GM12878 (cell line): ENCODE data around the gene MYO18B. TPM values are rescaled to one million over a fixed set of nuclear protein-coding genes. Genes with fewer than 3 reads are reported as not detected.

Experiments
- ATAC-seq: fragments of 200-7000 bp; cut with Tn5 transposase; 3 replicates; pipeline ENCODE4 v1.9.1; 2020; ENCODE audit warnings: mild to moderate bottlenecking, moderate library complexity
- BruUV-seq: library from RNA; stranded (reverse); fragments of 400-500 nt; replicated peaks from 2 replicates; lab custom pipeline; 2021; lab: Mats Ljungman, UMichigan
- CTCF ChIA-PET: fragments of 300-600 bp; sonication (Branson Sonifier 250); formaldehyde crosslinking; extraction: SDS; loops from one replicate; lab custom pipeline; 2021; ENCODE audit warnings: inconsistent platforms; lab: Yijun Ruan, JAX
- POLR2A ChIA-PET: fragments of 350-600 bp; formaldehyde crosslinking; extraction: SDS; loops from one replicate; lab custom pipeline; 2021; ENCODE audit warnings: inconsistent platforms; lab: Charles Lee
- RAD21 ChIA-PET: fragments of 300-600 bp; sonication (Branson Sonifier 250); formaldehyde crosslinking; loops from one replicate; lab custom pipeline; 2023; ENCODE audit warnings: antibody characterized with exemption; ENCODE audit not compliant: unreplicated experiment; lab: Charles Lee
- SMC1A ChIA-PET: fragments of 300-600 bp; sonication (Branson Sonifier 250); formaldehyde crosslinking; loops from one replicate; lab custom pipeline; 2023; ENCODE audit not compliant: unreplicated experiment, uncharacterized antibody; lab: Charles Lee
- DNase-seq: peaks from one replicate; pipeline ENCODE4 v3.0.0-alpha.2; 2011; ENCODE audit warnings: low read depth, low spot score
- FAIRE-seq: peaks from 3 replicates; lab custom pipeline; 2011; peaks lifted over from hg19 to GRCh38; lab: Jason Lieb, UNC
- H2AFZ ChIP-seq: 2 replicates; pipeline ENCODE4 v1.6.0; 2011; ENCODE audit warnings: low read depth, low read length, control low read depth; ENCODE audit not compliant: control insufficient read depth
- H3K27ac ChIP-seq: 2 replicates; pipeline ENCODE4 v1.5.1; 2011; ENCODE audit warnings: control low read depth; ENCODE audit not compliant: control insufficient read depth, insufficient read depth
- H3K27me3 ChIP-seq, 2 experiments: replicated peaks in 1 of 2; 2 replicates each; pipeline versions ENCODE4 v1.6.0 to v1.6.1; 2011; ENCODE audit warnings: low read length in 1 of 2; ENCODE audit not compliant: control insufficient read depth in 2 of 2, insufficient read depth in 2 of 2
- H3K36me3 ChIP-seq, 2 experiments: 2 replicates each; pipeline ENCODE4 v1.5.1; 2011; ENCODE audit warnings: low read length in 1 of 2; ENCODE audit not compliant: control insufficient read depth in 2 of 2, insufficient read depth in 2 of 2
- H3K4me1 ChIP-seq: 2 replicates; pipeline ENCODE4 v1.6.1; 2011; ENCODE audit warnings: mild to moderate bottlenecking, low read length, moderate library complexity, mixed read lengths; ENCODE audit not compliant: control insufficient read depth, insufficient read depth
- H3K4me2 ChIP-seq: 2 replicates; pipeline ENCODE4 v1.6.0; 2011; ENCODE audit warnings: control low read depth; ENCODE audit not compliant: control insufficient read depth, insufficient read depth
- H3K4me3 ChIP-seq: fragments of 200-600 bp; sonication (generic); 2 replicates; pipeline ENCODE4 v1.5.1; 2016
- H3K79me2 ChIP-seq: 2 replicates; pipeline ENCODE4 v1.6.0; 2011; ENCODE audit warnings: low read length; ENCODE audit not compliant: control insufficient read depth, insufficient read depth
- H3K9ac ChIP-seq: 2 replicates; pipeline ENCODE4 v1.8.0; 2011; ENCODE audit warnings: low read length, control low read depth, mixed read lengths; ENCODE audit not compliant: control insufficient read depth, insufficient read depth
- H3K9me3 ChIP-seq: replicated peaks from 3 replicates; pipeline ENCODE4 v1.5.1; 2011; ENCODE audit warnings: mild to moderate bottlenecking, low read length; ENCODE audit not compliant: control insufficient read depth, insufficient read depth
- H4K20me1 ChIP-seq: 2 replicates; pipeline ENCODE4 v1.6.0; 2011; ENCODE audit not compliant: control insufficient read depth, insufficient read depth
- CHD1 ChIP-seq: IDR thresholded peaks from 2 replicates; pipeline ENCODE4 v1.6.1; 2012; ENCODE audit warnings: low read depth, low read length, improper control_type of control experiment
- GATAD2B ChIP-seq: fragments of 450-650 bp; conservative IDR thresholded peaks from 2 replicates; pipeline ENCODE4 v1.6.1; 2017; ENCODE audit warnings: low read depth, mild to moderate bottlenecking, moderate library complexity
- NR2C1 ChIP-seq: fragments of 450-650 bp; IDR thresholded peaks from 2 replicates; pipeline ENCODE4 v1.6.1; 2017; ENCODE audit warnings: antibody characterized with exemption, mild to moderate bottlenecking, moderate library complexity
- NR2F1 ChIP-seq: fragments of 450-650 bp; conservative IDR thresholded peaks from 2 replicates; pipeline ENCODE4 v1.6.1; 2017; ENCODE audit warnings: mild to moderate bottlenecking
- NRF1 ChIP-seq: conservative IDR thresholded peaks from 2 replicates; pipeline ENCODE4 v1.6.1; 2011; ENCODE audit warnings: mild to moderate bottlenecking, low read depth, low read length, improper control_type of control experiment
- REST ChIP-seq: IDR thresholded peaks from 2 replicates; pipeline ENCODE4 v1.6.1; 2012; ENCODE audit warnings: mild to moderate bottlenecking, low read depth, low read length
- USF1 ChIP-seq: IDR thresholded peaks from 2 replicates; pipeline ENCODE4 v1.6.1; 2011; ENCODE audit warnings: borderline replicate concordance, low read depth, mild to moderate bottlenecking, moderate library complexity, mixed read lengths, low read length; ENCODE audit not compliant: insufficient read depth; ENCODE audit errors: extremely low read length
- ZBTB11 ChIP-seq: fragments of 450-650 bp; formaldehyde crosslinking; IDR thresholded peaks from 2 replicates; pipeline ENCODE4 v1.5.0; 2022; ENCODE audit warnings: mild to moderate bottlenecking, missing genetic modification characterization
- ZBTB33 ChIP-seq: fragments of 450-650 bp; IDR thresholded peaks from 2 replicates; pipeline ENCODE4 v1.6.1; 2017; ENCODE audit warnings: mild to moderate bottlenecking
- ZNF24 ChIP-seq: fragments of 450-650 bp; IDR thresholded peaks from 2 replicates; pipeline ENCODE4 v1.6.1; 2017; ENCODE audit warnings: antibody characterized with exemption, mild to moderate bottlenecking
- WGBS: methylation state at CpG from one replicate; pipeline ENCODE4 v1.1.6; 2016; ENCODE audit warnings: low lambda C conversion rate; ENCODE audit not compliant: insufficient replicate concordance, insufficient coverage; ENCODE audit errors: missing lambda C conversion rate; 5-methylcytosine and 5-hydroxymethylcytosine counted together
- in situ Hi-C: fragments of 300-500 bp; cut with MboI; formaldehyde crosslinking; loops from 9 replicates; pipeline ENCODE4 v1.14.3; 2018; ENCODE audit warnings: mixed read lengths
- intact Hi-C: fragments of 100-400 bp; cut with micrococcal nuclease; formaldehyde crosslinking; loops from one replicate; pipeline ENCODE4 v1.14.2; 2022; ENCODE audit not compliant: unreplicated experiment
- polyA plus RNA-seq, 11 experiments: library from polyadenylated mRNA; depleted of rRNA in 4 of 11; unstranded in 6 of 11; stranded (reverse) in 5 of 11; fragments of >200 nt; fragmentation: Nextera tagmentation in 4 of 11; fragmentation: Illumina TruSeq in 1 of 11; extraction: Ambion mirVana in 4 of 11; extraction: Trizol in 1 of 11; gene quantifications; 1 replicate in 1 of 11; 2 replicates in 10 of 11; pipeline versions ENCODE4 v1.2.1 to v1.2.3, GENCODE V29; 2011 to 2016; ENCODE audit warnings: inconsistent platforms in 2 of 11, missing spikeins in 2 of 11, low read depth in 1 of 11
- total RNA-seq, 4 experiments: library from RNA; depleted of rRNA in 3 of 4; stranded (reverse); fragments of >200 nt in 3 of 4; fragmentation: Illumina TruSeq in 1 of 4; extraction: Trizol in 1 of 4; gene quantifications; 2 replicates each; pipeline versions ENCODE4 v1.2.1 to v1.2.3, GENCODE V29; 2013 to 2021

Gene MYO18B
- total and polyA plus RNA-seq, 10 of the 15 experiments (the other 5 are each of a cell fraction or from before 2014, with no cell fraction given) = 0.05 to 2.1 (median 0.51) TPM; not detected in 1

GRCh38 chr22:25869771-25870170, 127.8 kb downstream of the MYO18B start:
- Histone ChIP-seq H4K20me1 (no peaks in the 10 kb centered on the region), H3K9ac (no peak overlapping the region), H3K79me2 (no peaks in the 10 kb centered on the region), H3K9me3 (no peaks in the 10 kb centered on the region; the same call in 2 of the 3 replicates), H2AFZ (no peak overlapping the region), H3K4me1 (no peaks in the 10 kb centered on the region), H3K27me3 (no peaks in the 10 kb centered on the region), H3K27ac (no peak overlapping the region), H3K4me3 (no peak overlapping the region), H3K4me2 (no peak overlapping the region), H3K36me3 (no peaks in the 10 kb centered on the region)
- intact Hi-C loops (no loop called here), in situ Hi-C loops (loop anchor here (10.0 kb wide), 1 partner anchor 465 kb away; no protein-coding TSS in a partner anchor)
- CTCF ChIA-PET = no interaction called here
- DNase-seq (no peak), ATAC-seq (no peak), FAIRE-seq (no peak)
- RAD21 ChIA-PET = no interaction called here
- POLR2A ChIA-PET = no interaction called here
- WGBS = 59% methylated on average over 6 of the region's 6 CpGs
- no TSS peak for BruUV-seq
- no peak for TF ChIP-seq CHD1
- no peak for TF ChIP-seq NR2F1
- no peak for TF ChIP-seq ZBTB33
- TF ChIP-seq GATAD2B = no peak
- TF ChIP-seq USF1 = no peak
- no peak for TF ChIP-seq ZNF24
- no peak for TF ChIP-seq NR2C1
- no peak for TF ChIP-seq REST
- no peak for TF ChIP-seq NRF1
- TF ChIP-seq ZBTB11 (CRISPR knock-in tag) = no peak
- SMC1A ChIA-PET = interaction anchor here (0.7 kb wide), 1 partner anchor 530 kb away, joined by 3 read pairs; no protein-coding TSS in a partner anchor
